HEK293T (cell line): ENCODE data around the gene RPL22.

Experiments used
- CTCF ChIA-PET: fragments of 350-600 bp; formaldehyde crosslinking; extraction: SDS; loops from one replicate; lab custom pipeline; 2021; ENCODE audit warnings: antibody characterized with exemption, inconsistent platforms; lab: Yijun Ruan, JAX
- POLR2A ChIA-PET: fragments of 350-600 bp; formaldehyde crosslinking; extraction: SDS; loops from one replicate; lab custom pipeline; 2020; ENCODE audit warnings: antibody characterized with exemption, inconsistent platforms; lab: Yijun Ruan, JAX
- DNase-seq: peaks from one replicate; pipeline ENCODE4 v3.0.0; 2012; ENCODE audit warnings: mixed read lengths; ENCODE audit errors: extremely low spot score
- ARNT ChIP-seq: fragments of 450-650 bp; IDR thresholded peaks from 2 replicates; pipeline ENCODE4 v1.6.1; 2017; ENCODE audit warnings: mild to moderate bottlenecking
- BHLHE40 ChIP-seq: fragments of 450-650 bp; IDR thresholded peaks from 2 replicates; pipeline ENCODE4 v1.6.1; 2016; ENCODE audit warnings: mild to moderate bottlenecking, moderate library complexity, borderline replicate concordance
- CTBP1 ChIP-seq: fragments of 450-650 bp; IDR thresholded peaks from 2 replicates; pipeline ENCODE4 v1.6.1; 2016; ENCODE audit warnings: borderline replicate concordance
- ELF4 ChIP-seq: fragments of 450-650 bp; IDR thresholded peaks from 2 replicates; pipeline ENCODE4 v1.6.1; 2017; ENCODE audit warnings: antibody characterized with exemption
- FOXA1 ChIP-seq: fragments of 450-650 bp; IDR thresholded peaks from 2 replicates; pipeline ENCODE4 v1.6.1; 2016; ENCODE audit warnings: mild to moderate bottlenecking
- FOXK2 ChIP-seq: fragments of 450-650 bp; IDR thresholded peaks from 2 replicates; pipeline ENCODE4 v1.6.1; 2016; ENCODE audit warnings: mild to moderate bottlenecking
- FOXM1 ChIP-seq: fragments of 450-650 bp; IDR thresholded peaks from 2 replicates; pipeline ENCODE4 v1.6.1; 2017; ENCODE audit warnings: mild to moderate bottlenecking, borderline replicate concordance
- HDGF ChIP-seq: fragments of 450-650 bp; IDR thresholded peaks from 2 replicates; pipeline ENCODE4 v1.6.1; 2017; ENCODE audit warnings: antibody characterized with exemption, borderline replicate concordance
- L3MBTL2 ChIP-seq: fragments of 450-650 bp; conservative IDR thresholded peaks from 2 replicates; pipeline ENCODE4 v1.6.1; 2016; ENCODE audit warnings: mild to moderate bottlenecking
- LEF1 ChIP-seq: fragments of 450-650 bp; IDR thresholded peaks from 2 replicates; pipeline ENCODE4 v1.6.1; 2017; ENCODE audit warnings: mild to moderate bottlenecking, borderline replicate concordance
- NFRKB ChIP-seq: fragments of 450-650 bp; IDR thresholded peaks from 2 replicates; pipeline ENCODE4 v1.6.1; 2016; ENCODE audit warnings: mild to moderate bottlenecking, moderate library complexity
- SP1 ChIP-seq: fragments of 450-650 bp; IDR thresholded peaks from 2 replicates; pipeline ENCODE4 v1.6.1; 2017
- SUZ12 ChIP-seq: fragments of 450-650 bp; IDR thresholded peaks from 2 replicates; pipeline ENCODE4 v1.6.1; 2016; ENCODE audit warnings: mild to moderate bottlenecking
- TARDBP ChIP-seq: fragments of 450-650 bp; IDR thresholded peaks from 2 replicates; pipeline ENCODE4 v1.6.1; 2016
- ZNF384 ChIP-seq: fragments of 450-650 bp; IDR thresholded peaks from 2 replicates; pipeline ENCODE4 v1.6.1; 2016
- TF ChIP-seq, protein P1 (sequence below): fragments of 450-650 bp; IDR thresholded peaks from 2 replicates; pipeline ENCODE4 v1.6.1; 2016

Gene RPL22

DNA sequence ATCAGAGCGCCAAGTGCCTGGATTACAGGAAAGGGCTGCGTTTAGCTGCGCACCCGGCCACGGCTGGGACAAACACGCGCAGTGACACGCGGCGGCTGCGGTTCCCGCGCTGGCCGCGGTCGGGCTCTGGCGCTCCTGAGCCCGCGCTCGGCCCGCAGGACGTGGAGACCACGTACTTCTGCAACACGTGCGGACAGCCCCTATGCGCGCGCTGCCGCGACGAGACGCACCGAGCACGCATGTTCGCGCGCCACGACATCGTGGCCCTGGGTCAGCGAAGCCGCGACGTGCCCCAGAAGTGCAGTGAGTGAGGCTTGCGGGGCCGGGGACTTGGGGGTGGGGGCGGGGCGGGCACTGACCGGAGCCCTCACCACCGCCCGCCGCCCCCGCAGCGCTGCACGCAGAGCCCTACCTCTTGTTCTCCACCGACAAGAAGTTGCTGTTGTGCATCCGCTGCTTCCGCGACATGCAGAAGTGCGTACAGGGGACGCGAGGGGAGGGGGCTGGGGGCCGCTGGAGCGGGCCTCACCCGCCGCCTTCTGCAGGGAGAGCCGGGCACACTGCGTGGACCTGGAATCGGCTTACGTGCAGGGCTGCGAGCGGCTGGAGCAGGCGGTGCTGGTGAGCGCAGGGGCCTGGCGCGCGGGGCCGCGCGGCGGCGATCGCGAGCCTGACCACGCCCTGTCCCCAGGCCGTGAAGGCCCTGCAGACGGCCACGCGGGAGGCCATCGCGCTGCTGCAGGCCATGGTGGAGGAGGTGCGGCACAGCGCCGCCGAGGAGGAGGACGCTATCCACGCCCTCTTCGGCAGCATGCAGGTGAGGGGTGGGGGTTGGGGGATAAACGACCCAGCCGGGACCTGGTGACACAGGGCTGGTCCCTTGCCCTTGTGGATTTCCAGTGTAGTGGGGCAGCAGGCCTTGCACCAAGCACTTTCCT is 9.6 kb upstream of the RPL22 start:
- TF ChIP-seq HDGF (no peak), SUZ12 (no peak), ELF4 (no peak), SP1 (no peak), TARDBP (no peak), L3MBTL2 (no peak), FOXM1 (no peak), FOXK2 (no peak), CTBP1 (no peak), FOXA1 (no peak), BHLHE40 (no peak)
- TF ChIP-seq, protein P1, sequence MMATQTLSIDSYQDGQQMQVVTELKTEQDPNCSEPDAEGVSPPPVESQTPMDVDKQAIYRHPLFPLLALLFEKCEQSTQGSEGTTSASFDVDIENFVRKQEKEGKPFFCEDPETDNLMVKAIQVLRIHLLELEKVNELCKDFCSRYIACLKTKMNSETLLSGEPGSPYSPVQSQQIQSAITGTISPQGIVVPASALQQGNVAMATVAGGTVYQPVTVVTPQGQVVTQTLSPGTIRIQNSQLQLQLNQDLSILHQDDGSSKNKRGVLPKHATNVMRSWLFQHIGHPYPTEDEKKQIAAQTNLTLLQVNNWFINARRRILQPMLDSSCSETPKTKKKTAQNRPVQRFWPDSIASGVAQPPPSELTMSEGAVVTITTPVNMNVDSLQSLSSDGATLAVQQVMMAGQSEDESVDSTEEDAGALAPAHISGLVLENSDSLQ = no peak
- POLR2A ChIA-PET = no interaction called here
- CTCF ChIA-PET = interaction anchor here (0.7 to 0.8 kb wide), 2 partner anchors 9 to 103 kb away, joined by 3 to 5 read pairs; no protein-coding TSS in a partner anchor
- no peak for DNase-seq

DNA sequence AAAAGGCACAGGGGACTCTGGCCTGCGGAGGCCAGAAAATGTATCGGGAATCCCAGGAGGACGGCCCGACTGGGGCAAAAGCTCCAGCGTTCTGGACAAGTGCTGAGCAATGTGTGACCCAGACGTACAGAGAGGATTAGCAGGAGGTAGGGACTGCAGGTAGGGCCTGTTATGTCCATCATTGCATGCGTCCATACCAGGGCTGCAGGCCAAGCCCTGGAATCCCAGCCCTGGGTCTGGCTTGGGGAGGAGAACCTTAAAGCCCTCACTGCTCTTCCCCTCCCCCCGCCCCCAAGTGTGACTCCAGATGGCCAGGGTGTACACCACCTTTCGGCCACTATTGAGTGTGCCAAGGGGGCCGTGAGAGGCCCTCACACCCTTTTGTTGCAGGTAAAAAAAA is 8.5 kb upstream of the RPL22 start:
- no peak for TF ChIP-seq ZNF384
- TF ChIP-seq FOXM1 = no peak
- no peak for TF ChIP-seq FOXK2
- no peak for TF ChIP-seq ELF4
- TF ChIP-seq SP1 = no peak
- TF ChIP-seq LEF1 = no peak
- no peak for TF ChIP-seq CTBP1
- TF ChIP-seq HDGF = no peak
- no peak for TF ChIP-seq L3MBTL2
- TF ChIP-seq FOXA1 = no peak
- TF ChIP-seq TARDBP = no peak
- TF ChIP-seq SUZ12 = no peak
- no peak for TF ChIP-seq NFRKB
- no peak for TF ChIP-seq BHLHE40
- TF ChIP-seq, protein P1 = no peak
- no peak for TF ChIP-seq ARNT
- ChIA-PET CTCF (interaction anchor here (0.6 to 0.8 kb wide), 3 partner anchors 10 to 197 kb away, joined by 3 to 5 read pairs (median 3); no protein-coding TSS in a partner anchor), POLR2A (interaction anchor here (3.9 kb wide), 1 partner anchor 27 kb away, joined by 39 read pairs; the partner anchor contains the start of gene ICMT)
- no peak for DNase-seq

DNA sequence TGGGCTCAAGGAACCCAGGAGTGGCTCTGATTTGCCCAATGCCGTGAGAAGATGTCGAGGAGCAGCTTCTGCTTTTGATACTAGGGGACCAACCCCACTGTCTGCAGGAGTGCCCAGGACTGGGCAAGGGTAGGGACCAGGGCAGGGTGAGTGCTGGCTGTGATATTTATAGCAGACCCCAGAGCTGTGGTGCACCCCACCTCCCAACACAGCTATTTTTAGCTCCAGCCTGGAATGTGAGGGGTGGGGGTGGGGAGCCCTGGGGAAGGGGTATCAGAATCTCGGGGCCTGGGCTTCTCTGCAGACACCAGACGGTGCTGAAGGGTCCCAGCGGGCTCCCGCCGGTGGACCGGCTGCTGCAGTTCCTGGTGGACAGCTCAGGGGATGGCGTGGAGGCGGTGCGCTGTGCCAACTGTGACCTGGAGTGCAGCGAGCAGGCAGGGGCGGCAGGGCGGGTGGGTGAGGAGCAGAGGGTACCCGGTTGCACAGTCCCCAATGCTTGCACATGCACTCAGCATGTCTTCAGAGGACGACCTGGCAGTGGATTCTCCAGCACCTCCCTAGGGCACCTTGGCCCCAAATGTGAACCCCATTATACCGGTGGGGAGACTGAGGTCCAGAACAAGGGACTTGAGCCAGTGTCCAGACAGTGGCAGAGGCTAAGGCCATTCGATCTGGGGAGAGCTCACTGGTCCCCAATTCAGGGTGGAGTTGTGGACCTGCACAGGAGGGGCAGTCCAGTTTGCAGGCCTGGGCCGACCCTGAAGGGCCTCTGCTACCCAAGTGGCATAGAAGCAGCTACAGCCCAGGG is 7.9 kb upstream of the RPL22 start:
- TF ChIP-seq, protein P1 = no peak
- no peak for TF ChIP-seq FOXA1
- no peak for DNase-seq
- ChIA-PET POLR2A (interaction anchor here (1.2 to 3.9 kb wide), 3 partner anchors 13 to 28 kb away, joined by 4 to 39 read pairs (median 8); partner anchors contain the start of gene ICMT), CTCF (interaction anchor here (1.6 kb wide), 1 partner anchor 215 kb away, joined by 5 read pairs; no protein-coding TSS in a partner anchor)

DNA sequence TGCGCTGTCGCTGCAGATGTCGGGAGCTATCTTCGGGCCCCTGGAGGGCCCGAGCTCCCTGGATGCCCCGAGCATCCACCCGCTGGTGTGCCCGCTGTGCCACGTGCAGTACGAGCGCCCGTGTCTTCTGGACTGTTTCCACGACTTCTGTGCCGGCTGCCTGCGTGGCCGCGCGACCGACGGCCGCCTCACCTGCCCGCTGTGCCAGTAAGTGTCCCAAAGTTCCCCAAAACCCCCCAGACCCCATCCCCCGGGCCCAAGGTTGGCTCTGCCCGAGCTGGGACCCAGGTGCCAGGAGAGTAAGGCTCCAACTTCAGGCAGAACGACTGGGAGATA is 7.1 kb upstream of the RPL22 start:
- POLR2A ChIA-PET = interaction anchor here (0.8 to 3.9 kb wide), 10 partner anchors 9 to 32 kb away, joined by 3 to 39 read pairs (median 4); partner anchors contain the start of gene ICMT
- CTCF ChIA-PET = interaction anchor here (0.7 to 1.6 kb wide), 3 partner anchors 10 to 216 kb away, joined by 3 to 5 read pairs (median 4); no protein-coding TSS in a partner anchor
- no peak for DNase-seq
- no peak for TF ChIP-seq FOXK2
- no peak for TF ChIP-seq ZNF384
- no peak for TF ChIP-seq TARDBP
- no peak for TF ChIP-seq SUZ12
- TF ChIP-seq HDGF = no peak
- TF ChIP-seq, protein P1 = no peak
- no peak for TF ChIP-seq ELF4
- no peak for TF ChIP-seq FOXM1
- no peak for TF ChIP-seq NFRKB
- no peak for TF ChIP-seq LEF1
- no peak for TF ChIP-seq L3MBTL2
- no peak for TF ChIP-seq FOXA1
- TF ChIP-seq BHLHE40 = no peak
- no peak for TF ChIP-seq CTBP1
- no peak for TF ChIP-seq SP1
- TF ChIP-seq ARNT = no peak
